ENCODE measurements around the gene LTBR. TPM values are rescaled to one million over a fixed set of nuclear protein-coding genes. Genes with fewer than 3 reads are reported as not detected.

LTBR gene
- total and polyA plus RNA-seq, 10 of the 15 experiments (the other 5 are each of a cell fraction or from before 2014, with no cell fraction given) = 0.24 to 0.44 TPM; not detected in 8

DNA sequence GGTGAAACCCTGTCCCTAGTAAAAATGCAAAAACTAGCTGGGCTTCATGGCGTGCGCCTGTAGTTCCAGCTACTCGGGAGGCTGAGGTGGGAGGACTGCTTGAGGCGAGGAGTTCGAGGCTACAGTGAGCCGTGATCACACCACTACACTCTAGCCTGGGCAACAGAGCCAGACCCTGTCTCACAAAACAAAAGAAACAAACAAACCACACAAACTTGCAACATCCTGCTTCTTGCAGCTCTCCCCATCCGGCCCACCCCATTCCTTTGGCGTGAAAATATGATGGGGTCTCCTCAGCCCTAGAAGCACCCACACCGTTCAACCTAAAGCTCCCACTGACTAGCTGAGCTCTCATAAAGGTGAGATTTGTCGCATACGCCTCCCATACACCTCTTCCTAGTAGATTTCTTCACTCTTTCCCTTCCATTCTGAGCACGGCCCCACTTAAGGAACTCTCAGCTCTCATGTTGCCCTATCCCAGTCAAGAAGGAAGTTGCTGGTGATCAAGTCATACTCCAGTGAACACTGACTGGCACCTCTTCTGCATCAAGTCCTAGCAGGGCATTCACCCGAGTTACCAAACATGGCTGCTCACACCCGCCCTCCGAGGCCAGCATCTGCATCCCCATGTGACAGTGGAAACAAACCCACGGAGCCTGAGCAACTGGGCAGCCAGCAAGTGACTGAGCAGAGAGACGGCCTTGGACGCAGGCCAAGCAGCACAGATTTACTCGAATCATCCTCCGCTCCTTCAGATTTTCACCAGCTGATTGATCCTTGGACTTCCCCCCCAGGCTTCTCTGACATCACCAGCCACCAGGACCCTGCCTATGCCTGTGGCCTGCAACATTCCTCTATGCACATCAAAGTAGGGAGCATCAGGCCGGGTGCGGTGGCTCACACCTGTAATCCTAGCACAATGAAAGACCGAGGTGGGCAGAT is 41.9 kb downstream of the LTBR start (continued):
- TF ChIP-seq, protein P1, sequence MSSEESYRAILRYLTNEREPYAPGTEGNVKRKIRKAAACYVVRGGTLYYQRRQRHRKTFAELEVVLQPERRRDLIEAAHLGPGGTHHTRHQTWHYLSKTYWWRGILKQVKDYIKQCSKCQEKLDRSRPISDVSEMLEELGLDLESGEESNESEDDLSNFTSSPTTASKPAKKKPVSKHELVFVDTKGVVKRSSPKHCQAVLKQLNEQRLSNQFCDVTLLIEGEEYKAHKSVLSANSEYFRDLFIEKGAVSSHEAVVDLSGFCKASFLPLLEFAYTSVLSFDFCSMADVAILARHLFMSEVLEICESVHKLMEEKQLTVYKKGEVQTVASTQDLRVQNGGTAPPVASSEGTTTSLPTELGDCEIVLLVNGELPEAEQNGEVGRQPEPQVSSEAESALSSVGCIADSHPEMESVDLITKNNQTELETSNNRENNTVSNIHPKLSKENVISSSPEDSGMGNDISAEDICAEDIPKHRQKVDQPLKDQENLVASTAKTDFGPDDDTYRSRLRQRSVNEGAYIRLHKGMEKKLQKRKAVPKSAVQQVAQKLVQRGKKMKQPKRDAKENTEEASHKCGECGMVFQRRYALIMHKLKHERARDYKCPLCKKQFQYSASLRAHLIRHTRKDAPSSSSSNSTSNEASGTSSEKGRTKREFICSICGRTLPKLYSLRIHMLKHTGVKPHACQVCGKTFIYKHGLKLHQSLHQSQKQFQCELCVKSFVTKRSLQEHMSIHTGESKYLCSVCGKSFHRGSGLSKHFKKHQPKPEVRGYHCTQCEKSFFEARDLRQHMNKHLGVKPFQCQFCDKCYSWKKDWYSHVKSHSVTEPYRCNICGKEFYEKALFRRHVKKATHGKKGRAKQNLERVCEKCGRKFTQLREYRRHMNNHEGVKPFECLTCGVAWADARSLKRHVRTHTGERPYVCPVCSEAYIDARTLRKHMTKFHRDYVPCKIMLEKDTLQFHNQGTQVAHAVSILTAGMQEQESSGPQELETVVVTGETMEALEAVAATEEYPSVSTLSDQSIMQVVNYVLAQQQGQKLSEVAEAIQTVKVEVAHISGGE (CRISPR knock-in tag; IDR thresholded peaks at IDR 0.05) = no peak
- no peak for TF ChIP-seq HSF1 (IDR thresholded peaks at IDR 0.05; ENCODE audit: low read depth, low read length)
- TF ChIP-seq SREBF1 (IDR thresholded peaks at IDR 0.05; ENCODE audit: low read length) = no peak
- TF ChIP-seq MYC (IDR thresholded peaks at IDR 0.05; ENCODE audit: insufficient read depth, insufficient read length, insufficient replicate concordance, low read length, severe bottlenecking) = no peak
- no peak for TF ChIP-seq EP300 (IDR thresholded peaks at IDR 0.05; ENCODE audit: borderline replicate concordance in 1 of 2, control insufficient read depth in 1 of 2, low read depth in 2 of 2, low read length in 2 of 2)
- TF ChIP-seq, protein P2, sequence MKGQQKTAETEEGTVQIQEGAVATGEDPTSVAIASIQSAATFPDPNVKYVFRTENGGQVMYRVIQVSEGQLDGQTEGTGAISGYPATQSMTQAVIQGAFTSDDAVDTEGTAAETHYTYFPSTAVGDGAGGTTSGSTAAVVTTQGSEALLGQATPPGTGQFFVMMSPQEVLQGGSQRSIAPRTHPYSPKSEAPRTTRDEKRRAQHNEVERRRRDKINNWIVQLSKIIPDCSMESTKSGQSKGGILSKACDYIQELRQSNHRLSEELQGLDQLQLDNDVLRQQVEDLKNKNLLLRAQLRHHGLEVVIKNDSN (IDR thresholded peaks at IDR 0.05; ENCODE audit: borderline replicate concordance, extremely low read length, insufficient read depth, low read depth, low read length) = peak; percentile 58
- TF ChIP-seq TBL1XR1 (IDR thresholded peaks at IDR 0.05; ENCODE audit: low read depth, low read length) = no peak
- TF ChIP-seq POU2F2 (IDR thresholded peaks at IDR 0.05; ENCODE audit: borderline replicate concordance, low read depth, low read length) = no peak
- peak; percentile 86 for TF ChIP-seq YY1 (IDR thresholded peaks at IDR 0.05; ENCODE audit: low read depth, low read length)
- peak; percentile 42 to 60; a peak in 2 of 4 replicates for TF ChIP-seq IKZF2 (IDR thresholded peaks at IDR 0.05)
- TF ChIP-seq RCOR1 (conservative IDR thresholded peaks at IDR 0.05; ENCODE audit: low read depth, low read length) = no peak
- TF ChIP-seq SMARCA5 (IDR thresholded peaks at IDR 0.05) = no peak
- no peak for TF ChIP-seq SIX5 (IDR thresholded peaks at IDR 0.05; ENCODE audit: low read depth, low read length, severe bottlenecking)
- TF ChIP-seq RAD21 (IDR thresholded peaks at IDR 0.05; ENCODE audit: insufficient read depth, low read depth, low read length) = no peak
- TF ChIP-seq MTA2 (IDR thresholded peaks at IDR 0.05; ENCODE audit: low read depth) = no peak
- TF ChIP-seq SMAD1 (IDR thresholded peaks at IDR 0.05; ENCODE audit: low read depth, partially characterized antibody) = peak; percentile 36
- no peak for TF ChIP-seq HDGF (IDR thresholded peaks at IDR 0.05)
- TF ChIP-seq, protein P3, sequence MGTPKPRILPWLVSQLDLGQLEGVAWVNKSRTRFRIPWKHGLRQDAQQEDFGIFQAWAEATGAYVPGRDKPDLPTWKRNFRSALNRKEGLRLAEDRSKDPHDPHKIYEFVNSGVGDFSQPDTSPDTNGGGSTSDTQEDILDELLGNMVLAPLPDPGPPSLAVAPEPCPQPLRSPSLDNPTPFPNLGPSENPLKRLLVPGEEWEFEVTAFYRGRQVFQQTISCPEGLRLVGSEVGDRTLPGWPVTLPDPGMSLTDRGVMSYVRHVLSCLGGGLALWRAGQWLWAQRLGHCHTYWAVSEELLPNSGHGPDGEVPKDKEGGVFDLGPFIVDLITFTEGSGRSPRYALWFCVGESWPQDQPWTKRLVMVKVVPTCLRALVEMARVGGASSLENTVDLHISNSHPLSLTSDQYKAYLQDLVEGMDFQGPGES (IDR thresholded peaks at IDR 0.05) = no peak
- TF ChIP-seq EGR1 (IDR thresholded peaks at IDR 0.05; ENCODE audit: borderline replicate concordance in 1 of 2, low read depth in 2 of 2, low read length in 2 of 2) = 0 out of 3 replicates have a peak, but pooled peaks of 1 of the 2 experiments have one; percentile 15
- no peak for TF ChIP-seq FOXM1 (IDR thresholded peaks at IDR 0.05; ENCODE audit: low read depth, low read length)
- TF ChIP-seq BACH1 (IDR thresholded peaks at IDR 0.05; ENCODE audit: borderline replicate concordance) = no peak
- no peak for TF ChIP-seq MYB (IDR thresholded peaks at IDR 0.05; ENCODE audit: borderline replicate concordance, low read depth, low read length)
- TF ChIP-seq SP1 (IDR thresholded peaks at IDR 0.05; ENCODE audit: low read depth, low read length) = no peak

Measured in GM12878 (cell line).